NOMO-1 treated with dmso at 0.1 percent for 144 hours (cell line): ENCODE data around the gene OR10A5.
"Not testable (repeated sequence)": the region's sequence is repeated elsewhere in the genome, so short reads cannot be mapped to it uniquely, and the experiment has no call there.

Experiments used
- DNase-seq: peaks from one replicate; lab custom pipeline; 2025; ENCODE audit not compliant: unreplicated experiment; lab: John Stamatoyannopoulos, UW

OR10A5 gene, protein sequence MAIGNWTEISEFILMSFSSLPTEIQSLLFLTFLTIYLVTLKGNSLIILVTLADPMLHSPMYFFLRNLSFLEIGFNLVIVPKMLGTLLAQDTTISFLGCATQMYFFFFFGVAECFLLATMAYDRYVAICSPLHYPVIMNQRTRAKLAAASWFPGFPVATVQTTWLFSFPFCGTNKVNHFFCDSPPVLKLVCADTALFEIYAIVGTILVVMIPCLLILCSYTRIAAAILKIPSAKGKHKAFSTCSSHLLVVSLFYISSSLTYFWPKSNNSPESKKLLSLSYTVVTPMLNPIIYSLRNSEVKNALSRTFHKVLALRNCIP

DNA sequence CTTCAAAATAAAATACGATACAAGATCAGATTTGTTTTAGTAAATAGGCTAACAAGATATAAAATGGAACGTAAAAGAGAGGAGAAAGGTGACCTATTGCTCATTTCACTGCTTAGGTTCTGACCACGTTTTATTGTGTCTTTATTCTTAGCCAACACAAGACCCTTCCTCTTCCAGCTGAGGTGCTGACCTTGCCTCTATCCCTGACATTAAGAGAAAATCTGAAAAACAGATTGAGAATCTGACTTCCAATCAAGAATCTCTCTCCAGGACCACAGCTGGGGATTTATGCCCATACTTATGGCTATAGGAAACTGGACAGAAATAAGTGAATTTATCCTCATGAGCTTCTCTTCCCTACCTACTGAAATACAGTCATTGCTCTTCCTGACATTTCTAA lies at the start of gene OR10A5:
Gene OR10A5, plus strand, starts transcription at position 301 of the 400 bp plus-strand sequence. Its CDS starts 0 bp downstream, at position 301.
- DNase-seq = no peak

DNA sequence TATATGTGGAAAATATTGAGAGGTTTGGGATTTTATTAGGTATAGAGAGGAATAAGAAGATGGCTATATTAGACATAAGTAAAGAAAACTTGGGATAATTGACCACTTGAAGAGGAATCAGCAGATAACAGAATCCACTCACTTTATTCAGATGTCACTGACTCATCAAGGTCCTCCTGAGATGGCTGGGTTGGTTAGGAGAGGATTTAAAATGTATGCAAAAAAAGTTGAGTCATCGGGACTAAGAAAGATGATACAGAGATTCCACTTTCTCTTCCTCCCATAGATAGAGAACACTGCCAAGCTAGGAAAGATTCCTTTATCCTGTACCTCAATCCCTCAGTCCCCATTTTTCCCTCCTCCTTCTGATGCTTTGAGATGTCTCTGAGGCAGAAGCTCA lies 46.1 kb upstream of the OR10A5 start, which contains the start of gene OR6A2:
Gene OR6A2, minus strand, starts transcription at position 288 of the 400 bp plus-strand sequence. CDS start 3,981 bp downstream, outside the sequence.
- no peak for DNase-seq

DNA sequence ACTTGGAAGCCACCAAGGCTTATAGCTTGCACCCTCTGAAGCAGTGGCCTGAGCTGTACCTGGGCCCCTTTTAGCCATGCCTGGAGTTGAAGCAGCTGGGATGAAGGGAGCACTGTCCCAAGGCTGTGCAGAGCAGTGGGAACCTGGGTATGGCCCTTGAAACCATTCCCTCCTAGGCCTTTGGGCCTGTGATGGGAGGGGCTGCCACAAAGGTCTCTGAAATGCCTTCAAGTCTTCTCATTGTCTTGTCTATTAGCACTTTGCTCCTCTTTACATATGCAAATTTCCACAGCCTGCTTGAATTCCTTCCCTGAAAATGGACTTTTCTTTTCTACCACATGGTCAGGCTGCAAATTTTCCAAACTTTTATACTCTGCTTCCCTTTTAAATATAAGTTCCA lies 44.4 kb upstream of the OR10A5 start:
- DNase-seq = not testable (repeated sequence)

DNA sequence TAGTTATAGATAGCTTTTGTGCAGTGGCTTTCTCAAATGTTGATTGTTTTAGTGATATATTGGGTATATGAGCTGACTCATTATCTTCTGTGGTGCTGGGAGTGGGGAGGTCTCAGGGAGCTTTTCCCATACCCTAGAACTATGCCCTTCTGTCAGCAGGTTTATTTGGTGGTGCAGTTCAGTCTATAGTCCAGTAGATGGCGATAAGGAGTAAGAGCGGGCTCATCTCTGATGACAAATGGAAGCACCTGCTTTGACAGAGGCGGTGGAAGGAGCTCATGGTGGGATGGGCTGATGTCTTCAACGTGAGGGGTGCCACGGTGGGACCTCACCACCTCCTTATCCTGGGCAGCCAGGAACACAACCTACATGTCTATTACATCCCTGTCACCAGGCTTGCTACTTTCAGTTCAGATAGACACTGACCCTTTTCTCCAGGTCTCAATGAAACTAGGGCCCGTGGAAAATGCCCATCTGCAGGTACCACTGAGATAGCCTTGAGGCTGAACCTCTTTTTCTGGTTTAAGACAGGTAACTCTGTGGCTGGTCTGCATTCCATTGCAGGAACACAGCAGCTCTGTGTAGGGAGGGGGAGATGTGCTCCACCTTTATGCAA lies 33.0 kb upstream of the OR10A5 start:
- peak; percentile 2 for DNase-seq

DNA sequence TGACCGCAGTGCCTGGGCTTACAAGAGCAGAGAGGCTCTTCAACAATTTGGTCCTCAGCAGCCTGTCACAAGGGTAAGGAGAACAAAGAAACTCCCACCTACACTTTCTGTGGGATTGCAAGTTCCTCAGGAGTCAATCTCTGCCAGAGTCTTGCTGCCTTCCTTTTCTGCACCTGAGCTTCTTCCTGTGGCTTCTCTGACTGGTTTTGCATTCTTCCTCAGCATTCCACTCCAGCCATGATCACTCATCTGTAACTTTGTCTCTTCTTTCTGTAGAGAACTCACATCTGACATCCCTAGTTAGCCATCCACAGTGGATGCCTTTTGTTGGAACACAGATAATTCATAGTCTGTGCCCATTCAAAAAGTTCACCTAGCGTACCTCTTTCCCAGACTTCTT lies 31.8 kb upstream of the OR10A5 start:
- DNase-seq = no peak

DNA sequence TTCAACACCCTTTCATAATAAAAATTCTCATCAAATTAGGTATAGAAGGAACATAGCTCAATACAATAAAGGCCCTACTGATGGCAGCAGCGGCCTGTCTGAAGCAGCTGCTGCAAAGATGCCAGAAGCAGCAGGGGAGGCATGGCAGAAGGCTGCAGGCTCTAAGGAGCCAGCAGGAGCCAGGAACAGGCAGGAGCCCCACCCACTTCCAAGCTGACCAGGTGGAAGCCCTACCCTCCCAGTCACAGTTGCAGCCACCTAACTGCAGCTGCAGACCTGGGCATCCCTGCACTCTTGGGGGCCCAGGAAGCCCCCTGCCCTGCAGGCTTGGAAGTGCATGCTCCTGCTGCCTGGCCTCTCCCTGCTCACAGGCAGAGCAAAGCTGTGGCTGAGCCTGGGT lies 27.8 kb upstream of the OR10A5 start:
- no peak for DNase-seq

DNA sequence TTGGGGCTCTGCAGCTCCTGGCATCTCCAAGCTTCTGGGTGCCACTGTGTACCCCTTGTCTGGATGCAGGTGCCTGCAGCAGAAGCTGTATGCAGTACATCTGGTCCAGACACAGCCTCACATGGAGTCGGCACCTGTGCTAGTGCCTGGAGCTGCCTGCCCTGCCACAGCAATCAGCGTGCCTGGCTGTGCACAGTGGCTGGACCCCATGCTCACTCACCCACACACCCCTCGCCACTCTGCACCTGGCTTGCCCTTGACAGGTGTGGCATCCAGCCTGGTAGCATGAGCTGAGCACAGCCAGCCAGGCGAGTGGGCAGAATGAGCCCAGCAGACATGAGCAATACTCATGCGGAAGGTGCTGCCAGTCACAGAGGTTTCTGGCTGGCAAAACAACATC lies 26.5 kb upstream of the OR10A5 start:
- DNase-seq = no peak

DNA sequence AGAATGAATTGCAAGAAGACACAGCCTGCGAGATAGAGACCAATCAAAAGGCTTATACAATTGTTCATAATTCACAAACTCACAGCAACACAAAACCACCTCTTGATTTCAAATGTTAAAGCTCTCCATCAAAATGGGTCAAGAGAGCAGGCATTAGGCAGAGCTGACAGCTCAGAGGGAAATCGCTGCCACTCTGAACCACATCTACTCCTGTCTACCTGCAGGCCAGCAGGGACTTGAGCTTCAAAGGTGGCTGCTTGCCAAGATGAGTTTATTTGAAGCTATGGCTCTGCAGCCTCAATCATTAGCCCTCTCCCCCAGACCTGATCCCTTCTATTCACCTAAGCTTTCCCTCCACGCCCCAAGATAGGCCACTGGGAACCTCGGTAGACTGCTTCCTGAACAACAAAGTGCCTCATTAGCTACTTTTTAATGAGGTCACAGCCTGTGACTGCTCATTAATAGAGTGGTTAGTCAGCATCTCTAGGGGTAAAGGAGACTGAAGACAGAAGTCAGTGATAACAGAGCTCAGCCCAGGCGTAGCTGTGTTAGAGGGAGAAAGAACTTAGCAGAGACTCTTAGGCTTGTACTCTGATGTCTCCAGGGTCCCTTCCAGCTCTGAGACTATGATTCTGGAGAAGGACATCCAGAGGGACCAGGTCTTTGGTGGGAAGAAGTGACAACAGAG lies 21.2 kb upstream of the OR10A5 start:
- no peak for DNase-seq

DNA sequence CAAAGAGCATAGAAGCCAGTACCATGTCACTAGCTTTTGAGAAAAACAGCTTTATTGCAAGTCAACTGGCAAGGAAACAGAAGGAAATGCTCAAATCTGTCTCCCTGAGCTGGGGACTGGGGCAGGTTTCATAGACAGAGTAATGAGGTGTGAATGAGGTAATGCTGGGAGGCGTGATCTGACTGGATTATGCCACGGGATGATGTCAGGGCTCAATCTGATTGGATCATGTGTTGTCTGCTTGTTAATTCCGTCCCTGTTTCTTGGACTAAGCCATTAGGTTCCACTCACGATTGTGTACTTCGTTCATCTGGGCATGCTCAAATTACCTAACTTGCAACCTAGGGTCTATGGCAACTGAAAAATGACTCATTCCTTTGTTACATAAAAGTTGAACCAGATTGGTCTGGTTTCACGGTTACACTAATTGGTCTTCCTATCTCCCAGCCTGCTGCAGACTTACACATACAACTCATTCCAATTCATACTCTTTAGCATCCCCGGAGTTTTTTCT lies 20.2 kb upstream of the OR10A5 start:
- DNase-seq = no peak

DNA sequence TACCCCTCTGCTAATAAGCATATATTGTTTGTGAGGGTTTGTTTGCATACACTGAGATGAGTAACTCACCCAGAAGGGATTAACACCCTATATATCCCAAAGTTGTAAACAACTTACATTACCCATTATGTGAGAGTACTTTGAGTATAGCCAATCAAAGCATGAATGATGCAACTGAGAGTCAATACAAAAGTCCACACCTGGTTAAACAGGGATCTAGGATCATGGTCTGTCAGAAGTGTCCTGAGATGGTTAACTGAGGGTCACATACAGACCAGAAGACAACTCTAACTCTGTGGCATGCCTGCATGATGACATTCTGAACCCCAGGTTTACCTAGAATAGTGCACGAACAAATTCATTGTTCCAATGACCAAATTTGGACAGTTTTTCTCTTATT lies 17.4 kb upstream of the OR10A5 start:
- DNase-seq = no peak

DNA sequence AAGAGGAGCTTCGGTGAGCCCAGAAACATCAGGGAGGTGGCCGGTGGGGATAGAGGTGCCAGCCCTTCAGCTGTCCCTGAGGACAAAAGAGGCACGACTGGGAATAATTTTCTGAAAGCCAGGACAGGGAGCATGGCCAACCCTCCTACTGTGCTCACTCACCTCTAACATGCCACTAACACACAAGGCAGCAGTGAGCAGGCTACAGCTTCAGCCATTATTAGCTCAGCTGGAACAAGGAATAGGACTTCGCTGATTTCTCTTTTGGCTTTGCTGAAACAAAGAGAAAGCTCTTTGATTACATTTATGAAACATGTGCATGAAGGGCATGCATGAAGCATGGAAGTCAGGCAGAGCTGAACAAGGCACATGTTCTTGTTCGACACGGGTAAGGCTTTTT lies 12.1 kb upstream of the OR10A5 start:
- DNase-seq = no peak

DNA sequence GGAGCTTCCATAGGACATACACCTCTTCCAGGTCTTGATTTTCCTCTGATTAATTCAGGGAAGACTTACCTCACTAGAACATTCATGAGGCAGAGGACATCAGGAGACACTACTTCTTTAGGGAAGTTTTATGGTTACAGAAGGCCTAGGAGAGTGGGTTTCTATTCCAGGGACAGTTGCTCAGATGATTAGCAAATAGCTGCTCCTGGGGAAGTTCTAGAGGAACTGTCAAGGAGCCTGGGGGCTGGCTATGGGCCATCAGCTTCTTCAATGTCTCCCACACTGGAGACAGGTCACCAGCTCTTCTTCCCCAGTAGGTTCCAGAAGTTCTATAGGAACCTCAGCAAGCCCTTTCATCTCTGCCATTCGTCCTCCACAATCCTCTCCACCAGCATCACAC lies 11.5 kb upstream of the OR10A5 start:
- no peak for DNase-seq

DNA sequence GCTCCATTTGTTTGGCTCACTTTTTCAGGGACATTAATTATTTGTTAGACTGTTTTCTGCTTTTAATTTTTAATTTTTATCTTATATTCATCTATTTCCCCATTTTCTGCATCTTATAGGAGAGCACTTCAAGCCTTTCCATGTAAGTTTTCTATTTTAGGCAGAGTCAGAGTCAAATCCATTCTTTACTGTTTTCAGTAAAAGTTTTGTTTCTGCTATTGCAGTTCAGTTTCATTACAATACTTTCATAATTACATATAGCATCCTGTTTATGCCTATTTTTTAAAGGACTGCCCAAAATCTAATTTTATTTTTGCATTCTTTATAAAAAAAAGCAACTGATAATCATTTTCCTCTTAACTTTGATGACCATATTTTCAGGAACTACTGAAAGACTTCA lies 3.8 kb upstream of the OR10A5 start:
- DNase-seq = no peak

DNA sequence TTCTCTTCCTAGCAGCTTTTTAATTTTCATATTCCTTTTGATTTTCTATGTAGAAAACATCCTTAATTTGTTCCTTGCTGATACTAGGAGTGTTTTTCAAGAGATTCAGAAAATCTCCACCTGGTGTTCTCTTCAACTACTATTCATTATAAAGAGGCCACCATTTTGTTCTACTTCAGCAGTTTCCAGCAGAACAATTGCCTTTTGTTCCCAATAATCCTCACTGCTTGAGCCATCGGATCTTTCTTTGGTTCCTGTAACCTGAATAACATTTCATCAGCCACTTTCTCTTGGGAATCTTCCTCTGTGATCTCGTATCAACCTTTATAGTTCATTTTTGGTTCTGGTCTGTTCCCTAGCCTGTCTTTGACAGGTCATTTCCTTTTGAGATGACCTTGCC lies 1.8 kb upstream of the OR10A5 start:
- DNase-seq = no peak

DNA sequence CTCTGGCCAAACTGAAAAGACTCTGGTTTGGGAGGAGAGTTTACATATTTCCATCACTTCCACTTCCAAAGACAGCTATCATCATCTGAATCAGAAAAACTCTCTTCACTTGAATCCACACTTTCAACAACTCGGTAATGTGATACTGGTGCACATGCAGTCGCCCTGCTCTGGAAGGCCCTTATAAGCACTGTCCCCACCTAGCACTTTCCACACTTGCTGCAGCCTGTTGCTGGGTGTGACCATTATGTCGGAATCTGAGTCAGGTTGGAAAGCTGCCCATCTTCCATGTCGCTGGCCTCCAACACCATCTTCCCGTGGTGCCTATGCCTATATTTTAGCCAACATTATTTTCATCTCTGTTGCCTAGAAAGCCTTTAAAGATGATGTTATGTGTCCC lies 1.1 kb upstream of the OR10A5 start:
- DNase-seq = no peak

DNA sequence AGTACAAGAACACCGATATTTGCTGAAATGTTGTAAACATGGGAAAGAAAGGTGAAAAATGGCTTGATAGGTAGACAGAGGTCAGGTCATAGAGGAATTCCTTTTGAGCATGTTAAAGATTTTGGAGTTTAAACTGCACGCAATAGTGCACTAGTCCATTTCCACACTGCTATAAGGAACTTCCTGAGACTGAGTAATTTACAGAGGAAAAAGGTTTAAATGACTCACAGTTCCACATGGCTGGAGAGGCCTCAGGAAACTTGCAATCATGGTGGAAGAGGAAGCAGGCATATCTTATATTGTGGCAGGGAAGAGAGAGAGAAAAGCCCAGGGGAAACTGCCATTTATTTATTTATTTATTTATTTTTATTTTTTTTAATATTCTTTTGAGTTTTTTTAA lies 5.0 kb downstream of the OR10A5 start:
- DNase-seq = no peak

DNA sequence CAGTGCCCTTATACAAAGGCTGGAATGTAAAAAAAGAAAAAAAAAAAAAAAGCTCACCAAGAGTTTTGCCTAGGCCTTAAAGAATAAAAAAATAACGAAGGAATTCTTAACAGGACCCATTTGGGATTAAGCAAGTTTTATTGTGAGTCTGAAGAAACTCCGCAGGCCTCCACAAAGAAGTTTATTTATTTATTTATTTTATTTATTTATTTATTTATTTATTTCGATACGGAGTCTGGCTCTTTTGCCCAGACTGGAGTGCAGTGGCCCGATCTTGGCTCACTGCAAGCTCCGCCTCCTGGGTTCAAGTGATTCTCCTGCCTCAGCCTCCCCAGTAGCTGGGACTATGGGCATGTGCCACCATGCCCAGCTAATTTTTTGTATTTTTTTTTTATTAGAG lies 9.3 kb downstream of the OR10A5 start:
- not testable (repeated sequence) for DNase-seq

DNA sequence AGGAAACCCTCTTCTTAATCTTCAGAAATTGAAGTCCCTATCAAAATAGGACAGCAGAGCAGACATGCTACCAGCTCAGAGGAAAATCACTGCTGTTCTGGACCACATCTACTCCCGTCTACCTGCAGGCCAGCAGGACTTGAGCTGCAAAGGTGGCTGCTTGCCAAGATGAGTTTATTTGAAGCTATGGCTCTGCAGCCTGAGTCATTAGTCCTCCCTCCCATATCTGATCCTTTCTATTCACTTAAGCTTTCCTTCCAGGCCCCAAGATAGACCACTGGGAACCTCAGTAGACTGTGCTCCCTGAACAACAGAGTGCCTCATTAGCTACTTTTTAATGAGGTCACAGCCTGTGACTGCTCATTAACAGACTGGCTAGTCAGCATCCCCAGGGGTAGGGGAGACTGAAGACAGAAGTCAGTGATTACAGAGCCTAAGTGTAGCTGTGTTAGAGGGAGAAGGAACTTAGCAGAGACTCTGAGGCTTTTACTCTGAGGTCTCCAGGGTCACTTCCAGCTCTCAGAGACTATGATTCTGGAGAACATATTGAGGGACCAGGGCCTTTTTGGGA lies 10.6 kb downstream of the OR10A5 start:
- no peak for DNase-seq

DNA sequence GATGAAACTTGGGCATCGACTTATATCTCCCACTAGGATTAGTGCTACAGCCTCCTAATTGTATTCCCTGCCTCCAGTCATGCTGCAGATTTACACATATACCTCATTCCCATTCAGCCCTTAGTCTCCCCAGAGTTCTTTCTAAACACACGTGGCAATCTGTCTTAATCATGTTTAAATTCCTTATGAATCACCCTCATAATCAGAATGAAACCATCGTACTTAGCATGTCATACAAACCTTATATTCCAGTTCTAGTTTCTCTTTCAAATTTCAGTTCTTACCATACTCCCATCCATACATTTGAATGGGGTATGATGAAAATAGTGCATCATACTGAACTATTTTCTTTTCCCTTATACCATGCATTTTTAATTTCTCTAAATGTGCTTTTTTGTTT lies 11.4 kb downstream of the OR10A5 start:
- DNase-seq = no peak

DNA sequence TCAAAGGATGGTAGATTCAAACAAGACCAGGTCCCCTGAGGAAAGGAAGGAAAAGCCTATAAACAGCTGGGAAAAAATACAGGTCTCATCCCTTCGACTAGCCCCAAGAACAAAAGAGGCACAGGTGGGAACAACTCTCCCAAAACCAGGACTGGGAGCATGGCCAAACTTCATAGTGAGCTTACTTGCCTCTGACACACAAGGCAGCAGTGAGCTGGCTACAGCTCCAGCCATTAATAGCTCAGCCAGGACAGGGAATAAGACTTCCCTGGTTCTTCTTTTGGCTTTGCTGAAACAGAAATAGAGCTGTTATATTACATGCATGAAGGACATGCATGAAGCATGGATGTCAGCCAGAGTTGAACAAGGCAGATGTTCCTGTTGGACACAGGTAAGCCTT lies 17.5 kb downstream of the OR10A5 start, which contains the start of gene OR10A2:
Gene OR10A2, plus strand, starts transcription at position 97 of the 400 bp plus-strand sequence. CDS start 6,698 bp downstream, outside the sequence.
- DNase-seq = no peak

DNA sequence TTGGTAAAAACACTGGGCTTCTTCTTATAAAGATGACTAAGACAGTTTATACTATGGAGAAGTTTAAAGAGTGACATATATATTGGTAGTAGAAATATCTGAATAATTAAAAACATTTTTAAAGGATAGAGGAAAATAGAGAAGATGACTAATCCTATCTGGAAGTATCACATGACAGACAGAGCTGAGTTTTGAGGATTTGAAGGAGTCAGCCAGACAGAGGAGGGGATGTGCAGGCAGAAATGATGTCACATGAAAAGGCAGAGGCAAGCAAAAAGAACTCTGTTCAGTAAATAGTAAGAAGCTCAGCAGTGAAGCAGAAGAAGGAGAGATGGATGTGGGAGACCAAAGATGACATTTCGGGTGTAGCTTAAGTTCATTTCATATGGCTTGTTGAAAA lies 19.0 kb downstream of the OR10A5 start:
- DNase-seq = no peak
